Tibial artery (tissue), 4 donors: ENCODE data around the gene PPP6R2.

Source experiments
- DNase-seq, 2 donors: peaks; one replicate each; pipeline ENCODE4 v3.0.0-alpha.2; 2019
- H3K27ac ChIP-seq, 2 donors: fragments of 200-600 bp; sonication (generic) in 1 of 2; 1 replicate in 1 of 2; 2 replicates in 1 of 2; pipeline ENCODE4 v1.5.1; 2018 to 2019; ENCODE audit warnings: mild to moderate bottlenecking in 1 of 2
- H3K27me3 ChIP-seq, 2 donors: fragments of 200-600 bp; sonication (generic) in 1 of 2; one replicate each; pipeline versions ENCODE4 v1.5.1 to v1.6.0; 2016 to 2019
- H3K36me3 ChIP-seq, 3 donors: fragments of 200-600 bp; sonication (generic) in 2 of 3; one replicate each; pipeline ENCODE4 v1.5.1; 2016 to 2019; ENCODE audit warnings: mild to moderate bottlenecking in 2 of 3
- H3K4me1 ChIP-seq, 4 donors: fragments of 200-600 bp; sonication (generic) in 2 of 4; 1 replicate in 3 of 4; 2 replicates in 1 of 4; pipeline ENCODE4 v1.5.1; 2016 to 2019
- H3K4me3 ChIP-seq, 2 donors: fragments of 200-600 bp; sonication (generic) in 1 of 2; 1 replicate in 1 of 2; 2 replicates in 1 of 2; pipeline ENCODE4 v1.5.1; 2018 to 2019; ENCODE audit warnings: mild to moderate bottlenecking in 2 of 2
- H3K9me3 ChIP-seq, 3 donors: fragments of 200-600 bp; sonication (generic) in 1 of 3; one replicate each; pipeline ENCODE4 v1.5.1; 2016 to 2019
- CTCF ChIP-seq, 2 experiments: fragments of 200-600 bp in 1 of 2; fragments of 450-650 bp in 1 of 2; IDR thresholded peaks; one replicate each; pipeline ENCODE4 v1.5.1; 2017 to 2019; ENCODE audit warnings: antibody characterized with exemption in 2 of 2, mild to moderate bottlenecking in 1 of 2, moderate library complexity in 1 of 2
- intact Hi-C: fragments of 100-400 bp; cut with DNase I; formaldehyde crosslinking; loops from one replicate; pipeline ENCODE4 v1.15.0; 2023; ENCODE audit warnings: low total_unique reads

PPP6R2 gene

GRCh38 chr22:50436841-50437341 is 93.8 kb downstream of the PPP6R2 start:
- Histone ChIP-seq H3K9me3 (no peaks in the 10 kb centered on the region), H3K4me3 (no peak overlapping the region), H3K27ac (no peak overlapping the region), H3K4me1 (no peaks in the 10 kb centered on the region), H3K36me3 (peaks cover 49 to 85% (median 82%) of the 10 kb centered on the region in 3 donors), H3K27me3 (no peaks in the 10 kb centered on the region)
- intact Hi-C loops: no loop called here
- TF ChIP-seq CTCF (IDR thresholded peaks at IDR 0.05): no peak
- DNase-seq: no peak

- no peak for TF ChIP-seq CTCF (IDR thresholded peaks at IDR 0.05)
- no peaks in the 10 kb centered on the region for H3K4me1 ChIP-seq
- H3K27ac ChIP-seq: no peak overlapping the region
- H3K9me3 ChIP-seq: no peaks in the 10 kb centered on the region
- H3K36me3 ChIP-seq: peaks cover 41 to 83% (median 78%) of the 10 kb centered on the region in 3 donors
- H3K27me3 ChIP-seq: no peaks in the 10 kb centered on the region
- intact Hi-C loops: no loop called here
- DNase-seq: no peak
- H3K4me3 ChIP-seq: no peak overlapping the region
Observed at GRCh38 chr22:50437511-50438304, 94.6 kb downstream of the PPP6R2 start.

GRCh38 chr22:50438305-50439275 is 95.5 kb downstream of the PPP6R2 start:
- Histone ChIP-seq H3K36me3 (peaks cover 38 to 86% (median 79%) of the 10 kb centered on the region in 3 donors), H3K27me3 (no peaks in the 10 kb centered on the region), H3K9me3 (no peaks in the 10 kb centered on the region), H3K4me1 (peaks cover 0 to 1% (median under 1%) of the 10 kb centered on the region in 4 donors), H3K4me3 (no peak overlapping the region), H3K27ac (no peak overlapping the region)
- intact Hi-C loops: no loop called here
- DNase-seq: no peak
- TF ChIP-seq CTCF (IDR thresholded peaks at IDR 0.05): no peak

GRCh38 chr22:50439314-50439870 is 96.3 kb downstream of the PPP6R2 start:
- no peak overlapping the region for H3K27ac ChIP-seq
- no peaks in the 10 kb centered on the region for H3K9me3 ChIP-seq
- H3K4me3 ChIP-seq: no peak overlapping the region
- H3K4me1 ChIP-seq: peaks cover 0 to 9% (median 3%) of the 10 kb centered on the region in 4 donors
- intact Hi-C loops: no loop called here
- no peak for TF ChIP-seq CTCF (IDR thresholded peaks at IDR 0.05)
- no peaks in the 10 kb centered on the region for H3K27me3 ChIP-seq
- peaks cover 38 to 92% (median 79%) of the 10 kb centered on the region in 3 donors for H3K36me3 ChIP-seq
- no peak for DNase-seq

DNA sequence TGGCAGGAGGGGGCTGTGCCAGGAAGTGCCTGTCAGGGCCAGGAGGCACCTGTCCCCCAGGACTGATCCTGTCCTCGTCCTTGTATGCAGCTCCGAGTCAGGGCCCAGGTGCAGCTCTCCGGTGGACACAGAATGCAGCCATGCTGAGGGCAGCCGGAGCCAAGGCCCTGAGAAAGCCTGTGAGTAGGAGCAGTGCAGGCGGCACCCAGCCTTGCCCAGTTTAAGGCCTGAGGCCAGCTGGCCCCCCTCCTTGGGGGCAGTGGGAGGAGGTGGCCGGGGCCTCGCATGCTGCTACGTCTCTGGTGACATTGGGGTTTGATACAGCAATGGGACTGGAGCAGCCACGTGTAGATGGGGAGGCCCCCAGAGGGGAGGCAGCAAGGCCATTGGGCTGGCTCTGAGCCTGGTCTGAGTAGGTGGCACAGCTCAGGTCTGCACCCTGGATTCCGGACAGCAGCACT is 96.8 kb downstream of the PPP6R2 start:
- Histone ChIP-seq H3K9me3 (no peaks in the 10 kb centered on the region), H3K27ac (no peak overlapping the region), H3K4me1 (peaks cover 0 to 14% (median 5%) of the 10 kb centered on the region in 4 donors), H3K36me3 (peaks cover 38 to 92% (median 76%) of the 10 kb centered on the region in 3 donors), H3K4me3 (no peak overlapping the region), H3K27me3 (no peaks in the 10 kb centered on the region)
- TF ChIP-seq CTCF (IDR thresholded peaks at IDR 0.05): no peak
- no peak for DNase-seq
- intact Hi-C loops: loop anchor here (10.0 kb wide), 1 partner anchor 185 kb away; the partner anchor contains the start of gene HDAC10
